ENCODE results near the gene YTHDF1.
"Not testable (repeated sequence)": the region's sequence is repeated elsewhere in the genome, so short reads cannot be mapped to it uniquely, and the experiment has no call there.

The YTHDF1 gene

GRCh38 chr20:63227260-63227659 is 11.3 kb upstream of the YTHDF1 start:
- DNase-seq (ENCODE audit: low read depth in 2 of 2), result no peak

- no peak for DNase-seq (ENCODE audit: low read depth in 2 of 2)
These were observed 10.4 kb upstream of the YTHDF1 start for GRCh38 chr20:63226042-63226943.

- DNase-seq (ENCODE audit: low read depth in 2 of 2), result no peak
These were observed 9.1 kb upstream of the YTHDF1 start for GRCh38 chr20:63225082-63225454.

GRCh38 chr20:63224412-63225081 is 8.6 kb upstream of the YTHDF1 start:
- no peak for DNase-seq (ENCODE audit: low read depth in 2 of 2)

GRCh38 chr20:63223826-63224207 is 7.9 kb upstream of the YTHDF1 start:
- no peak for DNase-seq (ENCODE audit: low read depth in 2 of 2)

- DNase-seq (ENCODE audit: low read depth in 2 of 2), result no peak
These were observed 7.3 kb upstream of the YTHDF1 start for GRCh38 chr20:63223121-63223825.

- DNase-seq (ENCODE audit: low read depth in 2 of 2), result no peak
These were observed 6.6 kb upstream of the YTHDF1 start for GRCh38 chr20:63222541-63222940.

- not testable (repeated sequence) for DNase-seq (ENCODE audit: low read depth in 2 of 2)
These were observed 5.6 kb upstream of the YTHDF1 start for GRCh38 chr20:63221400-63222053.

GRCh38 chr20:63220696-63221399 is 4.9 kb upstream of the YTHDF1 start:
- no peak for DNase-seq (ENCODE audit: low read depth in 2 of 2)

- DNase-seq (ENCODE audit: low read depth in 2 of 2), result no peak
These were observed 4.1 kb upstream of the YTHDF1 start for GRCh38 chr20:63219866-63220521.

- no peak for DNase-seq (ENCODE audit: low read depth in 2 of 2)
These were observed 3.5 kb upstream of the YTHDF1 start for GRCh38 chr20:63219447-63219821.

- no peak for DNase-seq (ENCODE audit: low read depth in 2 of 2)
These were observed 2.9 kb upstream of the YTHDF1 start for GRCh38 chr20:63218701-63219446.

GRCh38 chr20:63217706-63218105 is 1.8 kb upstream of the YTHDF1 start:
- no peak for DNase-seq (ENCODE audit: low read depth in 2 of 2)

GRCh38 chr20:63216849-63217471 is 1.0 kb upstream of the YTHDF1 start:
- DNase-seq (ENCODE audit: low read depth in 2 of 2), result no peak

GRCh38 chr20:63215101-63216040 is 560 bp downstream of the YTHDF1 start:
- DNase-seq (ENCODE audit: low read depth in 2 of 2), result no peak

- DNase-seq (ENCODE audit: low read depth in 2 of 2), result no peak
These were observed 1.4 kb downstream of the YTHDF1 start for GRCh38 chr20:63214514-63214913.

GRCh38 chr20:63212792-63213191 is 3.1 kb downstream of the YTHDF1 start:
- no peak for DNase-seq (ENCODE audit: low read depth in 2 of 2)

GRCh38 chr20:63212393-63212730 is 3.6 kb downstream of the YTHDF1 start:
- DNase-seq (ENCODE audit: low read depth in 2 of 2), result no peak

Measured in activated CD8-positive, alpha-beta memory T cell treated with anti-CD3 and anti-CD28 coated beads for 4 hours (primary cell).